ENCODE measurements around the gene GBP5.

GBP5 gene

GRCh38 chr1:89279011-89279466, 6.4 kb upstream of the GBP5 start:
- no peak overlapping the region for H3K27ac ChIP-seq
- TF ChIP-seq ZFX (IDR thresholded peaks at IDR 0.05), result no peak
- no peak for TF ChIP-seq CTCF (conservative IDR thresholded peaks at IDR 0.05)

GRCh38 chr1:89277725-89278124, 5.1 kb upstream of the GBP5 start:
- TF ChIP-seq CTCF (conservative IDR thresholded peaks at IDR 0.05) (no peak), ZFX (IDR thresholded peaks at IDR 0.05) (no peak)

GRCh38 chr1:89276690-89277089, 4.0 kb upstream of the GBP5 start:
- no peak overlapping the region for H3K27ac ChIP-seq
- TF ChIP-seq CTCF (conservative IDR thresholded peaks at IDR 0.05) (peak; percentile 20), ZFX (IDR thresholded peaks at IDR 0.05) (no peak)

More at GRCh38 chr1:89277725-89278124, 5.1 kb upstream of the GBP5 start:
- H3K27ac ChIP-seq, result no peak overlapping the region

- TF ChIP-seq ZFX (IDR thresholded peaks at IDR 0.05) (no peak), CTCF (conservative IDR thresholded peaks at IDR 0.05) (no peak)
- no peak overlapping the region for H3K27ac ChIP-seq
Measured at GRCh38 chr1:89274411-89274857, 1.8 kb upstream of the GBP5 start.

- no peak overlapping the region for H3K27ac ChIP-seq
Measured at GRCh38 chr1:89273324-89273778, 691 bp upstream of the GBP5 start.

GRCh38 chr1:89271341-89272015, 1.2 kb downstream of the GBP5 start:
- no peak overlapping the region for H3K27ac ChIP-seq
- no peak for TF ChIP-seq ZFX (IDR thresholded peaks at IDR 0.05)
- no peak for TF ChIP-seq CTCF (conservative IDR thresholded peaks at IDR 0.05)

More at GRCh38 chr1:89273324-89273778, 691 bp upstream of the GBP5 start:
- TF ChIP-seq CTCF (conservative IDR thresholded peaks at IDR 0.05) (no peak), ZFX (IDR thresholded peaks at IDR 0.05) (no peak)

GRCh38 chr1:89270423-89270822, 2.2 kb downstream of the GBP5 start:
- TF ChIP-seq ZFX (IDR thresholded peaks at IDR 0.05) (no peak), CTCF (conservative IDR thresholded peaks at IDR 0.05) (no peak)
- H3K27ac ChIP-seq, result no peak overlapping the region
